Measurements from ENCODE around the gene MAPK1IP1L. TPM values are rescaled to one million over a fixed set of nuclear protein-coding genes. Genes with fewer than 3 reads are reported as not detected.

The MAPK1IP1L gene
- total and polyA plus RNA-seq, 2 experiments from 2014 or later, result 72.4 to 162 TPM

- Histone ChIP-seq H3K27ac (ENCODE audit: low read depth) (no peak overlapping the region), H3F3A (replicated peaks; ENCODE audit: low read depth) (no peaks in the 10 kb centered on the region), H3K79me2 (replicated peaks; ENCODE audit: insufficient read depth) (no peaks in the 10 kb centered on the region), H4K20me1 (replicated peaks; ENCODE audit: insufficient read depth) (no peaks in the 10 kb centered on the region), H3K36me3 (ENCODE audit: insufficient read depth) (no peaks in the 10 kb centered on the region), H3K4me2 (no peak overlapping the region), H3K9me2 (ENCODE audit: insufficient read depth) (no peaks in the 10 kb centered on the region), H3K4me3 (no peak overlapping the region), H3K4me1 (ENCODE audit: insufficient read depth) (0 out of 2 replicates have a peak, but pooled peaks cover 2% of the 10 kb centered on the region), H3K27me3 (ENCODE audit: insufficient read depth) (no peaks in the 10 kb centered on the region), H2AFZ (peak overlapping the region; percentile 14; the same call in 1 of the 2 replicates)
- no peak overlapping the region for H3K27ac Mint-ChIP-seq
- no peaks in the 10 kb centered on the region for H3K36me3 Mint-ChIP-seq (ENCODE audit: low read depth)
- DNase-seq (ENCODE audit: low spot score) (peak; percentile 50), ATAC-seq (no peak; the same call in 2 of the 3 replicates)
- H3K9me3 Mint-ChIP-seq, result no peaks in the 10 kb centered on the region
- peaks cover 8% of the 10 kb centered on the region for H3K27me3 Mint-ChIP-seq (ENCODE audit: insufficient read depth, low read depth, poor library complexity)
- TF ChIP-seq EZH2phosphoT487 (IDR thresholded peaks at IDR 0.05; ENCODE audit: unreplicated experiment) (no peak), JUNB (IDR thresholded peaks at IDR 0.05; ENCODE audit: unreplicated experiment) (no peak), CTCF (conservative IDR thresholded peaks at IDR 0.05; ENCODE audit: low read depth in 2 of 2) (peak in 1 of 2 experiments; percentile 26; a peak in 1 of 4 replicates)
- TF ChIP-seq, protein P1, sequence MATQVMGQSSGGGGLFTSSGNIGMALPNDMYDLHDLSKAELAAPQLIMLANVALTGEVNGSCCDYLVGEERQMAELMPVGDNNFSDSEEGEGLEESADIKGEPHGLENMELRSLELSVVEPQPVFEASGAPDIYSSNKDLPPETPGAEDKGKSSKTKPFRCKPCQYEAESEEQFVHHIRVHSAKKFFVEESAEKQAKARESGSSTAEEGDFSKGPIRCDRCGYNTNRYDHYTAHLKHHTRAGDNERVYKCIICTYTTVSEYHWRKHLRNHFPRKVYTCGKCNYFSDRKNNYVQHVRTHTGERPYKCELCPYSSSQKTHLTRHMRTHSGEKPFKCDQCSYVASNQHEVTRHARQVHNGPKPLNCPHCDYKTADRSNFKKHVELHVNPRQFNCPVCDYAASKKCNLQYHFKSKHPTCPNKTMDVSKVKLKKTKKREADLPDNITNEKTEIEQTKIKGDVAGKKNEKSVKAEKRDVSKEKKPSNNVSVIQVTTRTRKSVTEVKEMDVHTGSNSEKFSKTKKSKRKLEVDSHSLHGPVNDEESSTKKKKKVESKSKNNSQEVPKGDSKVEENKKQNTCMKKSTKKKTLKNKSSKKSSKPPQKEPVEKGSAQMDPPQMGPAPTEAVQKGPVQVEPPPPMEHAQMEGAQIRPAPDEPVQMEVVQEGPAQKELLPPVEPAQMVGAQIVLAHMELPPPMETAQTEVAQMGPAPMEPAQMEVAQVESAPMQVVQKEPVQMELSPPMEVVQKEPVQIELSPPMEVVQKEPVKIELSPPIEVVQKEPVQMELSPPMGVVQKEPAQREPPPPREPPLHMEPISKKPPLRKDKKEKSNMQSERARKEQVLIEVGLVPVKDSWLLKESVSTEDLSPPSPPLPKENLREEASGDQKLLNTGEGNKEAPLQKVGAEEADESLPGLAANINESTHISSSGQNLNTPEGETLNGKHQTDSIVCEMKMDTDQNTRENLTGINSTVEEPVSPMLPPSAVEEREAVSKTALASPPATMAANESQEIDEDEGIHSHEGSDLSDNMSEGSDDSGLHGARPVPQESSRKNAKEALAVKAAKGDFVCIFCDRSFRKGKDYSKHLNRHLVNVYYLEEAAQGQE (IDR thresholded peaks at IDR 0.05; ENCODE audit: unreplicated experiment), result no peak
- no peak overlapping the region for H3K4me3 Mint-ChIP-seq
- peaks cover 15% of the 10 kb centered on the region for H3K4me1 Mint-ChIP-seq
These were observed 59.8 kb downstream of the MAPK1IP1L start for GRCh38 chr14:55111122-55111708.

DNA sequence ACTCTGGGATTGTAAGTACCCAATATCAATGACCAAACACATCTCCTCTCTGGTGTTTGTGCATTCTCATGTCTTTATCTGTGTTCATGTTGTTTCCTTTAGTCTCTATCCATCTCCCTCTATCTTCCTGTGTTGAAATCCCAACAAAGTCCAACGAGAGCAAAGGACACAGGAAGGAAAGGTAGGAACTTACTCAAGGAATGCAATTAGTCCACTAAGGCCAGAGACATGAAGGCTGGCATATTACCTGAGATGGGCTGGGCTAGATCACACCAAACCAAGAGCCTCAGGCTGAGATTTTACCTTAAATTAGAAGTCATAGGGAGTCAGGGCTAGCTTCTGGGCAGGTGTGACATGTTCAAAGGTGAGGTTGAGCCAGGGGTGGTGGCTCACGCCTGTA is 63.3 kb downstream of the MAPK1IP1L start:
- Histone ChIP-seq H3K4me2 (no peak overlapping the region), H3F3A (replicated peaks; ENCODE audit: low read depth) (no peaks in the 10 kb centered on the region), H4K20me1 (replicated peaks; ENCODE audit: insufficient read depth) (no peaks in the 10 kb centered on the region), H3K27ac (ENCODE audit: low read depth) (no peak overlapping the region), H2AFZ (no peak overlapping the region), H3K4me3 (no peak overlapping the region), H3K9me2 (ENCODE audit: insufficient read depth) (no peaks in the 10 kb centered on the region), H3K4me1 (ENCODE audit: insufficient read depth) (no peaks in the 10 kb centered on the region), H3K79me2 (replicated peaks; ENCODE audit: insufficient read depth) (no peaks in the 10 kb centered on the region), H3K36me3 (ENCODE audit: insufficient read depth) (no peaks in the 10 kb centered on the region), H3K27me3 (ENCODE audit: insufficient read depth) (no peaks in the 10 kb centered on the region)
- Mint-ChIP-seq H3K36me3 (ENCODE audit: low read depth) (no peaks in the 10 kb centered on the region), H3K9me3 (no peaks in the 10 kb centered on the region), H3K4me1 (peaks cover 8% of the 10 kb centered on the region; the same call in 2 of the 3 replicates), H3K4me3 (no peak overlapping the region), H3K27me3 (ENCODE audit: insufficient read depth, low read depth, poor library complexity) (peaks cover 8% of the 10 kb centered on the region), H3K27ac (no peak overlapping the region)
- ATAC-seq (no peak), DNase-seq (ENCODE audit: low spot score) (no peak)
- TF ChIP-seq NANOG (IDR thresholded peaks at IDR 0.05; ENCODE audit: borderline replicate concordance) (no peak), ZNF331 (CRISPR knock-in tag; IDR thresholded peaks at IDR 0.05; ENCODE audit: low read depth) (no peak), JUNB (IDR thresholded peaks at IDR 0.05; ENCODE audit: unreplicated experiment) (no peak), CTCF (conservative IDR thresholded peaks at IDR 0.05; ENCODE audit: low read depth in 2 of 2) (no peak), EZH2phosphoT487 (IDR thresholded peaks at IDR 0.05; ENCODE audit: unreplicated experiment) (no peak)
- TF ChIP-seq, protein P1 (IDR thresholded peaks at IDR 0.05; ENCODE audit: unreplicated experiment), result no peak

Data from GM23338 (cell line).